ENCODE measurements around the gene BCORL1. TPM values are rescaled to one million over a fixed set of nuclear protein-coding genes. Genes with fewer than 3 reads are reported as not detected.
A peak's percentile ranks its signal among the peaks of the same experiment; 100 is the strongest.

Gene BCORL1
- total RNA-seq, 1 experiment from 2014 or later = 30.8 TPM

DNA sequence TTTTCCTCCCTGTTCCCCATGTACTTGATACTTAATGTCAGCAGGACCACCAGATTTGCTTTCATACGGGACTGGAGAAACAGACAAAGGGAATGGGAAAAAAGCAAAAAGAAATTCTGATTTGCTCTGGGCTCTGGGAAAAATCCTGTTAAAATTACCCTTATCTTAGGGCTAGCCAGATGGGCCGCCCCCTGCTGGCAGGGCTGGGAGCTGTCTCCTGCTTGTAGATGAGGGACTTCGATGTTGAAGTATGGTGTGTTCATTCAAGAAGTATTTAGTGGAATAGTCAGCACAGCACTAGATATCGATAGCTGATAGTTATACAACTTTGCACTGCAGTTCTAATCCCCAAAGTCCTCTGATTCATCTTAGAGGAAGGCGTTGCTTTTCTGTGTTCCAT, 45.8 kb downstream of the BCORL1 start:
- Histone ChIP-seq H3K27me3 (ENCODE audit: insufficient read depth, low read length) (no peaks in the 10 kb centered on the region), H3K36me3 (ENCODE audit: control insufficient read depth in 1 of 2, insufficient read depth in 2 of 2, low read length in 2 of 2) (peaks cover 5 to 18% of the 10 kb centered on the region in 2 experiments; a peak in 3 of 4 replicates), H3K4me1 (ENCODE audit: control insufficient read depth in 1 of 2, insufficient read depth in 2 of 2, low read length in 2 of 2) (no peaks in the 10 kb centered on the region), H3K9ac (ENCODE audit: low read length) (no peak overlapping the region), H3K9me3 (ENCODE audit: control insufficient read depth in 1 of 2, insufficient read depth in 1 of 2, low read depth in 1 of 2, low read length in 2 of 2) (no peaks in the 10 kb centered on the region), H3K9me2 (ENCODE audit: insufficient read depth) (no peaks in the 10 kb centered on the region), H2AFZ (ENCODE audit: low read depth, low read length, poor library complexity, severe bottlenecking) (no peak overlapping the region), H4K20me1 (ENCODE audit: insufficient read depth) (no peaks in the 10 kb centered on the region), H3K79me2 (ENCODE audit: insufficient read depth, low read length) (no peaks in the 10 kb centered on the region), H3K4me3 (replicated peaks in 1 of 2; ENCODE audit: low read depth in 1 of 2, low read length in 2 of 2) (no peak overlapping the region), H3K27ac (ENCODE audit: low read depth, low read length) (no peak overlapping the region), H3K4me2 (ENCODE audit: low read length) (no peak overlapping the region)
- intact Hi-C loops (cut with micrococcal nuclease) = loop anchor here (1.0 kb wide), 1 partner anchor 103 kb away; no protein-coding TSS in a partner anchor
- BruUV-seq (replicated peaks) = no TSS peak
- ChIA-PET RAD21 (ENCODE audit: low non-redundant PET in 1 of 2, low total read pairs in 2 of 2, uncharacterized antibody in 2 of 2, unreplicated experiment in 2 of 2) (no interaction called here), POLR2A (no interaction called here), CTCF (interaction anchor here (1.5 to 2.7 kb wide), 3 partner anchors 9 to 102 kb away, joined by 4 to 16 read pairs (median 5); no protein-coding TSS in a partner anchor)
- DNase-seq (ENCODE audit: low read depth, low spot score) (peak; percentile 3), ATAC-seq (peak; percentile 57; the same call in 1 of the 2 replicates)
- TF ChIP-seq, protein P1, sequence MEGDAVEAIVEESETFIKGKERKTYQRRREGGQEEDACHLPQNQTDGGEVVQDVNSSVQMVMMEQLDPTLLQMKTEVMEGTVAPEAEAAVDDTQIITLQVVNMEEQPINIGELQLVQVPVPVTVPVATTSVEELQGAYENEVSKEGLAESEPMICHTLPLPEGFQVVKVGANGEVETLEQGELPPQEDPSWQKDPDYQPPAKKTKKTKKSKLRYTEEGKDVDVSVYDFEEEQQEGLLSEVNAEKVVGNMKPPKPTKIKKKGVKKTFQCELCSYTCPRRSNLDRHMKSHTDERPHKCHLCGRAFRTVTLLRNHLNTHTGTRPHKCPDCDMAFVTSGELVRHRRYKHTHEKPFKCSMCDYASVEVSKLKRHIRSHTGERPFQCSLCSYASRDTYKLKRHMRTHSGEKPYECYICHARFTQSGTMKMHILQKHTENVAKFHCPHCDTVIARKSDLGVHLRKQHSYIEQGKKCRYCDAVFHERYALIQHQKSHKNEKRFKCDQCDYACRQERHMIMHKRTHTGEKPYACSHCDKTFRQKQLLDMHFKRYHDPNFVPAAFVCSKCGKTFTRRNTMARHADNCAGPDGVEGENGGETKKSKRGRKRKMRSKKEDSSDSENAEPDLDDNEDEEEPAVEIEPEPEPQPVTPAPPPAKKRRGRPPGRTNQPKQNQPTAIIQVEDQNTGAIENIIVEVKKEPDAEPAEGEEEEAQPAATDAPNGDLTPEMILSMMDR (IDR thresholded peaks at IDR 0.05 in 2 of 3, conservative IDR thresholded peaks at IDR 0.05 in 1 of 3; ENCODE audit: borderline replicate concordance in 1 of 3, insufficient read depth in 1 of 3, low read depth in 2 of 3, low read length in 2 of 3) = peak; percentile 38 to 72 (median 39); a peak in 4 of 6 replicates
- TF ChIP-seq SRF (IDR thresholded peaks at IDR 0.05; ENCODE audit: low read depth) (no peak), RAD21 (IDR thresholded peaks at IDR 0.05; ENCODE audit: low read depth) (peak; percentile 47)

DNA sequence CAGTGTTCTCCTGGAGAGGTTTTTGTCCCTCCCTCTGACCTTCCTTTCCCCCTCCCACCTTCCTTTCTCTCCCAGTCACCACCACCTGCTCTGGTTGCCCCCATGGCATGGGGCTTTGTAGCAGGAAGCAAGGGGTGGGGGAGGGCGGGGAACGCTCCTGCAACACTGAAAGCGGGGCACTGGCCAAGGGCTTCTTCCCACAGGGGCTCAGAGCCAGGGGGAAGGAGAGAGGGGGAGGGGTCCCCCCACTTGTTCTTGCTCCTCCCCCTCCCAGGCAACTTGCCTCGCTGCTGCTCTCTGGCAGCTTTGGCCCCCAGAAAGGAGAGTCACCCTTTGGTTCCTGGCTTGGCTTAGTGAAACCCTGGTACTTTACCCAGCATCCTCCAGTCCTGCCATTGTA, 48.4 kb downstream of the BCORL1 start:
- ChIA-PET POLR2A (no interaction called here), CTCF (no interaction called here), RAD21 (ENCODE audit: low non-redundant PET in 1 of 2, low total read pairs in 2 of 2, uncharacterized antibody in 2 of 2, unreplicated experiment in 2 of 2) (no interaction called here)
- no peak overlapping the region for H2AFZ ChIP-seq (ENCODE audit: low read depth, low read length, poor library complexity, severe bottlenecking)
- BruUV-seq (replicated peaks) = no TSS peak
- no peaks in the 10 kb centered on the region for H3K79me2 ChIP-seq (ENCODE audit: insufficient read depth, low read length)
- H3K27ac ChIP-seq (ENCODE audit: low read depth, low read length) = no peak overlapping the region
- DNase-seq (ENCODE audit: low read depth, low spot score) (no peak), ATAC-seq (no peak)
- no peak overlapping the region for H3K4me2 ChIP-seq (ENCODE audit: low read length)
- H3K27me3 ChIP-seq (ENCODE audit: insufficient read depth, low read length) = no peaks in the 10 kb centered on the region
- intact Hi-C loops (cut with micrococcal nuclease) = no loop called here
- H3K9me3 ChIP-seq (ENCODE audit: control insufficient read depth in 1 of 2, insufficient read depth in 1 of 2, low read depth in 1 of 2, low read length in 2 of 2) = no peaks in the 10 kb centered on the region
- no peaks in the 10 kb centered on the region for H3K4me1 ChIP-seq (ENCODE audit: control insufficient read depth in 1 of 2, insufficient read depth in 2 of 2, low read length in 2 of 2)
- H3K36me3 ChIP-seq (ENCODE audit: control insufficient read depth in 1 of 2, insufficient read depth in 2 of 2, low read length in 2 of 2) = peaks cover 5 to 16% of the 10 kb centered on the region in 2 experiments; a peak in 3 of 4 replicates
- TF ChIP-seq EZH2 (IDR thresholded peaks at IDR 0.05) = no peak
- no peak for TF ChIP-seq ZFX (IDR thresholded peaks at IDR 0.05)
- TF ChIP-seq JUND (IDR thresholded peaks at IDR 0.05) = no peak
- no peak for TF ChIP-seq POLR2AphosphoS5 (IDR thresholded peaks at IDR 0.05; ENCODE audit: low read depth, low read length)
- TF ChIP-seq, protein P2, sequence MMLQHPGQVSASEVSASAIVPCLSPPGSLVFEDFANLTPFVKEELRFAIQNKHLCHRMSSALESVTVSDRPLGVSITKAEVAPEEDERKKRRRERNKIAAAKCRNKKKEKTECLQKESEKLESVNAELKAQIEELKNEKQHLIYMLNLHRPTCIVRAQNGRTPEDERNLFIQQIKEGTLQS (IDR thresholded peaks at IDR 0.05) = no peak
- TF ChIP-seq EGR1 (IDR thresholded peaks at IDR 0.05; ENCODE audit: low read depth) = no peak
- TF ChIP-seq RAD21 (IDR thresholded peaks at IDR 0.05; ENCODE audit: low read depth) = no peak
- no peak for TF ChIP-seq YY1 (IDR thresholded peaks at IDR 0.05; ENCODE audit: extremely low read depth, insufficient replicate concordance, low read depth, low read length)
- TF ChIP-seq CEBPB (IDR thresholded peaks at IDR 0.05; ENCODE audit: low read depth) = no peak
- TF ChIP-seq ZNF274 (IDR thresholded peaks at IDR 0.05; ENCODE audit: low read depth, low read length) = no peak
- TF ChIP-seq, protein P3, sequence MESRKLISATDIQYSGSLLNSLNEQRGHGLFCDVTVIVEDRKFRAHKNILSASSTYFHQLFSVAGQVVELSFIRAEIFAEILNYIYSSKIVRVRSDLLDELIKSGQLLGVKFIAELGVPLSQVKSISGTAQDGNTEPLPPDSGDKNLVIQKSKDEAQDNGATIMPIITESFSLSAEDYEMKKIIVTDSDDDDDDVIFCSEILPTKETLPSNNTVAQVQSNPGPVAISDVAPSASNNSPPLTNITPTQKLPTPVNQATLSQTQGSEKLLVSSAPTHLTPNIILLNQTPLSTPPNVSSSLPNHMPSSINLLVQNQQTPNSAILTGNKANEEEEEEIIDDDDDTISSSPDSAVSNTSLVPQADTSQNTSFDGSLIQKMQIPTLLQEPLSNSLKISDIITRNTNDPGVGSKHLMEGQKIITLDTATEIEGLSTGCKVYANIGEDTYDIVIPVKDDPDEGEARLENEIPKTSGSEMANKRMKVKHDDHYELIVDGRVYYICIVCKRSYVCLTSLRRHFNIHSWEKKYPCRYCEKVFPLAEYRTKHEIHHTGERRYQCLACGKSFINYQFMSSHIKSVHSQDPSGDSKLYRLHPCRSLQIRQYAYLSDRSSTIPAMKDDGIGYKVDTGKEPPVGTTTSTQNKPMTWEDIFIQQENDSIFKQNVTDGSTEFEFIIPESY (IDR thresholded peaks at IDR 0.05; ENCODE audit: extremely low read depth, insufficient replicate concordance, low read length) = no peak
- TF ChIP-seq CBX3 (IDR thresholded peaks at IDR 0.05; ENCODE audit: low read depth) = no peak
- no peak overlapping the region for H3K4me3 ChIP-seq (replicated peaks in 1 of 2; ENCODE audit: low read depth in 1 of 2, low read length in 2 of 2)
- no peak overlapping the region for H3K9ac ChIP-seq (ENCODE audit: low read length)
- H4K20me1 ChIP-seq (ENCODE audit: insufficient read depth) = no peaks in the 10 kb centered on the region
- no peaks in the 10 kb centered on the region for H3K9me2 ChIP-seq (ENCODE audit: insufficient read depth)
